HEK293 (cell line): ENCODE results near the gene DMD.

Experiments used
- CTCF ChIA-PET: fragments of 350-600 bp; formaldehyde crosslinking; extraction: SDS; loops from one replicate; lab custom pipeline; 2021; ENCODE audit warnings: antibody characterized with exemption; lab: Yijun Ruan, JAX
- POLR2A ChIA-PET: fragments of 300-600 bp; formaldehyde crosslinking; extraction: SDS; loops from one replicate; lab custom pipeline; 2020; ENCODE audit warnings: antibody characterized with exemption, inconsistent platforms; lab: Yijun Ruan, JAX
- H3K27ac ChIP-seq: fragments of 200-500 bp; sonication (Bioruptor generic); 2 replicates; pipeline ENCODE4 v1.5.1; 2014; ENCODE audit warnings: low read depth, low read length, control low read depth, inconsistent platforms; ENCODE audit errors: extremely low read depth
- H3K36me3 ChIP-seq, 2 experiments: fragments of 200-500 bp in 1 of 2; sonication (Bioruptor generic) in 1 of 2; 1 replicate in 1 of 2; 2 replicates in 1 of 2; pipeline ENCODE4 v1.5.1; 2014 to 2017; ENCODE audit warnings: inconsistent platforms in 2 of 2, low read length in 2 of 2; ENCODE audit not compliant: control insufficient read depth in 2 of 2, insufficient read depth in 1 of 2
- H3K4me1 ChIP-seq: fragments of 200-500 bp; sonication (Bioruptor generic); 2 replicates; pipeline ENCODE4 v1.5.1; 2014; ENCODE audit warnings: mild to moderate bottlenecking, low read length, inconsistent platforms; ENCODE audit not compliant: control insufficient read depth, insufficient read depth
- H3K4me3 ChIP-seq: 2 replicates; pipeline ENCODE4 v1.5.1; 2011; ENCODE audit warnings: low read depth, mild to moderate bottlenecking, control low read depth, low read length, moderate library complexity
- H3K9me3 ChIP-seq: fragments of 200-500 bp; sonication (Bioruptor generic); 2 replicates; pipeline ENCODE4 v1.5.1; 2014; ENCODE audit warnings: low read depth, low read length, inconsistent platforms; ENCODE audit not compliant: control insufficient read depth, insufficient read depth
- AEBP2 ChIP-seq: fragments of 450-650 bp; formaldehyde crosslinking; IDR thresholded peaks from 2 replicates; pipeline ENCODE4 v1.5.1; 2016; ENCODE audit warnings: missing biosample characterization, missing genetic modification characterization, borderline replicate concordance
- GFI1B ChIP-seq: fragments of 450-650 bp; formaldehyde crosslinking; IDR thresholded peaks from 2 replicates; pipeline ENCODE4 v1.5.1; 2016; ENCODE audit warnings: missing biosample characterization, missing genetic modification characterization
- HOXD13 ChIP-seq: sonication (generic); formaldehyde crosslinking; IDR thresholded peaks from 2 replicates; pipeline ENCODE4 v1.8.0; 2022; ENCODE audit warnings: missing genetic modification reagents, borderline replicate concordance
- KLF9 ChIP-seq: fragments of 450-650 bp; formaldehyde crosslinking; IDR thresholded peaks from 2 replicates; pipeline ENCODE4 v1.5.1; 2016; ENCODE audit warnings: missing biosample characterization, missing genetic modification characterization, low read depth
- PATZ1 ChIP-seq: fragments of 450-650 bp; formaldehyde crosslinking; IDR thresholded peaks from 2 replicates; pipeline ENCODE4 v1.5.1; 2016; ENCODE audit warnings: missing biosample characterization, missing genetic modification characterization
- YY2 ChIP-seq: fragments of 450-650 bp; formaldehyde crosslinking; IDR thresholded peaks from 2 replicates; pipeline ENCODE4 v1.5.1; 2016; ENCODE audit warnings: missing biosample characterization, missing genetic modification characterization
- ZBTB8A ChIP-seq: fragments of 450-650 bp; formaldehyde crosslinking; IDR thresholded peaks from 2 replicates; pipeline ENCODE4 v1.5.1; 2016; ENCODE audit warnings: missing biosample characterization, missing genetic modification characterization
- ZNF133 ChIP-seq: fragments of 450-650 bp; formaldehyde crosslinking; IDR thresholded peaks from 2 replicates; pipeline ENCODE4 v1.5.1; 2016; ENCODE audit warnings: missing biosample characterization, missing genetic modification characterization
- ZNF138 ChIP-seq: fragments of 450-650 bp; formaldehyde crosslinking; IDR thresholded peaks from 2 replicates; pipeline ENCODE4 v1.5.1; 2016; ENCODE audit warnings: missing biosample characterization, missing genetic modification characterization, borderline replicate concordance
- ZNF148 ChIP-seq: fragments of 450-650 bp; formaldehyde crosslinking; IDR thresholded peaks from 2 replicates; pipeline ENCODE4 v1.5.0; 2017; ENCODE audit warnings: missing biosample characterization, missing genetic modification characterization, borderline replicate concordance
- ZNF155 ChIP-seq: fragments of 450-650 bp; formaldehyde crosslinking; IDR thresholded peaks from 2 replicates; pipeline ENCODE4 v1.5.1; 2016; ENCODE audit warnings: missing biosample characterization, missing genetic modification characterization
- ZNF169 ChIP-seq: fragments of 450-650 bp; formaldehyde crosslinking; IDR thresholded peaks from 2 replicates; pipeline ENCODE4 v1.5.1; 2016; ENCODE audit warnings: missing biosample characterization, missing genetic modification characterization
- ZNF211 ChIP-seq: fragments of 450-650 bp; formaldehyde crosslinking; IDR thresholded peaks from 2 replicates; pipeline ENCODE4 v1.5.1; 2016; ENCODE audit warnings: low read depth, missing biosample characterization, missing genetic modification characterization
- ZNF26 ChIP-seq: fragments of 450-650 bp; formaldehyde crosslinking; IDR thresholded peaks from 2 replicates; pipeline ENCODE4 v1.5.1; 2016; ENCODE audit warnings: missing biosample characterization, missing genetic modification characterization
- ZNF292 ChIP-seq: fragments of 450-650 bp; formaldehyde crosslinking; IDR thresholded peaks from 2 replicates; pipeline ENCODE4 v1.5.1; 2016; ENCODE audit warnings: low read depth, missing biosample characterization, missing genetic modification characterization, borderline replicate concordance
- ZNF335 ChIP-seq: fragments of 450-650 bp; formaldehyde crosslinking; conservative IDR thresholded peaks from 2 replicates; pipeline ENCODE4 v1.5.1; 2016; ENCODE audit warnings: missing biosample characterization, missing genetic modification characterization
- ZNF394 ChIP-seq: fragments of 450-650 bp; formaldehyde crosslinking; IDR thresholded peaks from 2 replicates; pipeline ENCODE4 v1.5.1; 2016; ENCODE audit warnings: missing biosample characterization, missing genetic modification characterization, mild to moderate bottlenecking, moderate library complexity, borderline replicate concordance
- ZNF426 ChIP-seq: fragments of 450-650 bp; formaldehyde crosslinking; IDR thresholded peaks from 2 replicates; pipeline ENCODE4 v1.5.1; 2017; ENCODE audit warnings: missing biosample characterization, missing genetic modification characterization, mild to moderate bottlenecking, inconsistent platforms, moderate library complexity
- ZNF433 ChIP-seq: fragments of 450-650 bp; formaldehyde crosslinking; IDR thresholded peaks from 2 replicates; pipeline ENCODE4 v1.5.1; 2016; ENCODE audit warnings: missing biosample characterization, missing genetic modification characterization, low read depth
- ZNF48 ChIP-seq: fragments of 450-650 bp; formaldehyde crosslinking; IDR thresholded peaks from 2 replicates; pipeline ENCODE4 v1.5.1; 2016; ENCODE audit warnings: missing biosample characterization, missing genetic modification characterization
- ZNF510 ChIP-seq: fragments of 450-650 bp; formaldehyde crosslinking; IDR thresholded peaks from 2 replicates; pipeline ENCODE4 v1.5.1; 2018; ENCODE audit warnings: mild to moderate bottlenecking, missing genetic modification characterization, missing biosample characterization; ENCODE audit not compliant: insufficient replicate concordance
- ZNF585B ChIP-seq: fragments of 450-650 bp; formaldehyde crosslinking; IDR thresholded peaks from 2 replicates; pipeline ENCODE4 v1.5.1; 2016; ENCODE audit warnings: missing biosample characterization, missing genetic modification characterization
- ZNF701 ChIP-seq: fragments of 450-650 bp; formaldehyde crosslinking; IDR thresholded peaks from 2 replicates; pipeline ENCODE4 v1.5.1; 2016; ENCODE audit warnings: missing biosample characterization, missing genetic modification characterization
- ZNF747 ChIP-seq: fragments of 450-650 bp; formaldehyde crosslinking; IDR thresholded peaks from 2 replicates; pipeline ENCODE4 v1.5.1; 2016; ENCODE audit warnings: missing biosample characterization, missing genetic modification characterization
- ZNF776 ChIP-seq: fragments of 450-650 bp; formaldehyde crosslinking; IDR thresholded peaks from 2 replicates; pipeline ENCODE4 v1.5.0; 2017; ENCODE audit warnings: missing biosample characterization, missing genetic modification characterization, borderline replicate concordance
- ZNF837 ChIP-seq: fragments of 450-650 bp; formaldehyde crosslinking; IDR thresholded peaks from 2 replicates; pipeline ENCODE4 v1.5.1; 2016; ENCODE audit warnings: missing biosample characterization, missing genetic modification characterization
- ZSCAN5A ChIP-seq: fragments of 450-650 bp; formaldehyde crosslinking; IDR thresholded peaks from 2 replicates; pipeline ENCODE4 v1.5.1; 2016; ENCODE audit warnings: missing biosample characterization, missing genetic modification characterization

The DMD gene

GRCh38 chrX:32798990-32799389 is 412.4 kb downstream of the DMD start (continued):
- no peak for TF ChIP-seq ZNF26 (tag by site-specific recombination)
- TF ChIP-seq ZNF148 (tag by site-specific recombination): no peak
- no peak for TF ChIP-seq PATZ1 (tag by site-specific recombination)
- TF ChIP-seq AEBP2: no peak
- TF ChIP-seq HOXD13 (CRISPR knock-in tag): no peak
- TF ChIP-seq ZNF776: no peak
- no peak for TF ChIP-seq GFI1B (tag by site-specific recombination)
- TF ChIP-seq ZNF433 (tag by site-specific recombination): no peak
- no peak for TF ChIP-seq YY2 (tag by site-specific recombination)
- TF ChIP-seq ZSCAN5A (tag by site-specific recombination): no peak
- no peak for TF ChIP-seq ZNF155 (tag by site-specific recombination)
- no peak for TF ChIP-seq ZNF292 (tag by site-specific recombination)
- no peak for TF ChIP-seq ZNF585B (tag by site-specific recombination)

- POLR2A ChIA-PET: no interaction called here
- Histone ChIP-seq H3K9me3 (no peaks in the 10 kb centered on the region), H3K4me3 (no peak overlapping the region), H3K36me3 (no peaks in the 10 kb centered on the region)
- TF ChIP-seq ZNF211 (tag by site-specific recombination): no peak
- no peak for TF ChIP-seq ZNF48
- TF ChIP-seq ZNF133 (tag by site-specific recombination): no peak
- TF ChIP-seq ZNF510: no peak
- no peak for TF ChIP-seq ZNF837 (tag by site-specific recombination)
- no peak for TF ChIP-seq ZNF394
- TF ChIP-seq ZNF701 (tag by site-specific recombination): no peak
- no peak for TF ChIP-seq ZNF169 (tag by site-specific recombination)
- TF ChIP-seq ZNF747 (tag by site-specific recombination): no peak
- no peak for TF ChIP-seq ZBTB8A (tag by site-specific recombination)
- TF ChIP-seq ZNF335 (tag by site-specific recombination): no peak
- TF ChIP-seq ZNF138 (tag by site-specific recombination): no peak
- TF ChIP-seq ZNF426 (tag by site-specific recombination): no peak
- no peak for TF ChIP-seq KLF9 (tag by site-specific recombination)
- TF ChIP-seq, all 188 proteins: peak for 0
- Histone ChIP-seq H3K27ac (no peak overlapping the region), H3K4me1 (no peaks in the 10 kb centered on the region)
- CTCF ChIA-PET: interaction anchor here (0.8 kb wide), 1 partner anchor 308 kb away, joined by 3 read pairs; no protein-coding TSS in a partner anchor
These were observed 422.4 kb downstream of the DMD start for GRCh38 chrX:32788936-32789335.
